GM18861 (cell line): ENCODE measurements around the gene HNRNPUL1.

Experiments
- ATAC-seq: cut with Tn5 transposase; IDR thresholded peaks from one replicate; pipeline ENCODE4 v1.9.1; 2021; ENCODE audit not compliant: unreplicated experiment

Gene HNRNPUL1

GRCh38 chr19:41307090-41307875 is 43.1 kb downstream of the HNRNPUL1 start:
- ATAC-seq = no peak

- no peak for ATAC-seq
Observed at GRCh38 chr19:41307954-41308449, 43.8 kb downstream of the HNRNPUL1 start.

GRCh38 chr19:41308450-41309179 is 44.4 kb downstream of the HNRNPUL1 start:
- ATAC-seq = peak; percentile 36

- ATAC-seq = no peak
Observed at GRCh38 chr19:41309180-41310032, 45.2 kb downstream of the HNRNPUL1 start.

GRCh38 chr19:41310033-41310831 is 46.1 kb downstream of the HNRNPUL1 start, which contains the start of gene CCDC97:
Gene CCDC97, plus strand, starts transcription at chr19:41310172. Its CDS starts 139 bp downstream, at chr19:41310311.
- peak; percentile 38 for ATAC-seq

GRCh38 chr19:41311072-41311471 is 46.9 kb downstream of the HNRNPUL1 start:
- no peak for ATAC-seq

- no peak for ATAC-seq
Observed at GRCh38 chr19:41311613-41312012, 47.4 kb downstream of the HNRNPUL1 start.

- ATAC-seq = no peak
Observed at GRCh38 chr19:41316306-41316920, 52.2 kb downstream of the HNRNPUL1 start.

- ATAC-seq = no peak
Observed at GRCh38 chr19:41318696-41319499, 54.7 kb downstream of the HNRNPUL1 start.

- ATAC-seq = no peak
Observed at GRCh38 chr19:41319500-41320184, 55.5 kb downstream of the HNRNPUL1 start.

- ATAC-seq = no peak
Observed at GRCh38 chr19:41320185-41320518, 56.0 kb downstream of the HNRNPUL1 start.

- ATAC-seq = no peak
Observed at GRCh38 chr19:41320568-41320967, 56.4 kb downstream of the HNRNPUL1 start.

- ATAC-seq = no peak
Observed at GRCh38 chr19:41321204-41321599, 57.0 kb downstream of the HNRNPUL1 start.

- no peak for ATAC-seq
Observed at GRCh38 chr19:41321600-41322270, 57.6 kb downstream of the HNRNPUL1 start.

- ATAC-seq = no peak
Observed at GRCh38 chr19:41322451-41322850, 58.3 kb downstream of the HNRNPUL1 start.

- no peak for ATAC-seq
Observed at GRCh38 chr19:41323023-41323422, 58.9 kb downstream of the HNRNPUL1 start.

GRCh38 chr19:41323430-41324125 is 59.4 kb downstream of the HNRNPUL1 start:
- ATAC-seq = no peak
